GM19328 (cell line): ENCODE data around the gene BBX.

Experiments
- ATAC-seq: cut with Tn5 transposase; IDR thresholded peaks from one replicate; pipeline ENCODE4 v1.9.1; 2021; ENCODE audit warnings: mild to moderate bottlenecking, moderate library complexity; ENCODE audit not compliant: unreplicated experiment

The BBX gene

DNA sequence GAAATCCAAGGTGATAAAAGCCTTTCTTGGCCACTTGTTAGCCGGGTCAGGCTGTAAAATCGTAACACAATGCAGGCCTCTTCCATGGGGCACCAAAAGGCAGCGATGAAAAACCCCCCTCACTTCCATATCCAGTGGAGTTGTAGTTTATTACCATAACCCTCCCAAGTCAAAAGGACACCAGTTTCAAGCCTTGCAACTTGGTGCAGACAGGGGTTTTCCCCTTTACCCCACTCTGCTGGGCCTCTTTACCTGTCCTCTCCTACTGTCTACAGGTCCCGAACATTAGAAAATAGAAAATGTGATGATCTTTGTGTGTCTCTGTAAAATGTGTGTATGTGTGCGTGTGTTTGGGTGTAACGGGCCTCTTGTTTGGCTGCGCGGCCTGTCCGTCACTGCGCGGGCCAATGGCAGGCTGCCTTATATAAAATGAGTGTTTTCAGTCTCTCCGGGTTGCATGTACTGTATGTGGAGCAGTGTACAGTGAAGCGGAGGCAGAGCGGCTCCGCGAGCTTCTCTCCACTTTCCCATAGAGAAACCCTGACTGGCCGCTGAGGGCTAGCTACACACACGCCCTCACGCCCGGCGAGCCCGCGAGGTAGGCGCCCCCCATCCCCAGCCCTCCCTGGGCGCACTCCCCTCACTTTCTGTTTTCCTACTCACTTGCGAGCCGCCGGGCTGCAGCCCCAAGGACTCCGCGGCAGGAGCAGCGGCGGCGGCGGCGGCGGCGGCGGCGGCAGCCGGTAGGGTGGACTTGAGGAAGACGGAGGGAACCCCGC lies at the start of gene BBX:
BBX (plus strand) TSS at position 453 of the 779 bp plus-strand sequence. CDS start 187,499 bp downstream, outside the sequence.
- ATAC-seq: peak; percentile 94

DNA sequence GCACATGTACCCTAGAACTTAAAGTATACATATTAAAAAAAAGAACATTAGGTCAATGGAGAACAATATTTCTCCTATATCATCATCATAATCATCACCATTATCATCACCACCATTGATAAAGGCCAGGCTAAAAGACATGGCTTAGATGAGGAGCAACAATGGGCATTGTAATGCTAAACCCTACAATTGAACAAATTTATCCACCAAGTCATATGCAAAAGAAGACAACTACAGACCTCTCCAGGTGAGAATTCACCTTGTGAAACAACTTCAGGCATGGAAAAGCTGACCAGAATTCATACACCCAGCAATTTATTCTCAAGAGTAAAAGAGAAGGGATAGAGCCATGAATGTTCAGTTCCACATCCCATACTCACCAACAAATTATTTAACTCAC lies 46.3 kb upstream of the BBX start:
- no peak for ATAC-seq

- no peak for ATAC-seq
Observed at GRCh38 chr3:107487490-107487889, 35.3 kb upstream of the BBX start.

DNA sequence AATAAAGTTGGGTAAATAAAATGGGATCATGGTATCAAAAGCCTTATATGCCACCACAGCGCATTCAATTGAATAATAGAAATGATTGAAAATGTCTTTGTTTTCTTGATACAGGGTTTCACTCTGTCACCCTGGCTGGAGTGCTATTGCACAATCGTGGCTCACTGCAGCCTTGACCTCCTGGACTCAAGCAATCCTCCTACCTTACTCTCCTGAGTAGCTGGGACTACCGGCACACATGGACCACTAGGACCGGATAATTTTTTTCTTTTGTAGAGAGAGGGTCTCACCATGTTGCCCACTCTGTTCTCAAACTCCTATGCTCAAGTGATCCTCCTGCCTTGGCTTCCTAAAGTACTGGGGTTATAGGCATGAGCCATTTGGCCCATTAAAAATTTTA lies 33.8 kb upstream of the BBX start:
- no peak for ATAC-seq

GRCh38 chr3:107493134-107493533 lies 29.6 kb upstream of the BBX start:
- no peak for ATAC-seq

DNA sequence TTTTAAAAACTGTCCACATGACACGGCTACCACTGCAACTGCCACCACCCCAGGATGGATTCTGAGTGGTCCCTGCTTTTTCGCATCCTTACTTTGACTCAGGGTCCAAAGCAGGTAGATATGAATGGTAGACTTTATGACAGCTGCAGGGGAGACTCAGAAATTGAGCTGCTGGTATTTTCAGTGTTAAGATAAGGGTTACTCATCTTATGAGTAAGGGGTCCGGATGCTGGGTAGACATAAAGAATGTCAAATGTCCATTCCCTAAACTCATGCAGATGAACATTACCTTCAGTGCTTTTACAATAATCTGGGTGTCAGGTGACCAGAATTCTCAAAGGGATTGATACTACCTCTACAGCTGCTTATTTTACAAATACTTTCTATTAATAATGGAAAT lies 25.9 kb upstream of the BBX start:
- ATAC-seq: no peak

DNA sequence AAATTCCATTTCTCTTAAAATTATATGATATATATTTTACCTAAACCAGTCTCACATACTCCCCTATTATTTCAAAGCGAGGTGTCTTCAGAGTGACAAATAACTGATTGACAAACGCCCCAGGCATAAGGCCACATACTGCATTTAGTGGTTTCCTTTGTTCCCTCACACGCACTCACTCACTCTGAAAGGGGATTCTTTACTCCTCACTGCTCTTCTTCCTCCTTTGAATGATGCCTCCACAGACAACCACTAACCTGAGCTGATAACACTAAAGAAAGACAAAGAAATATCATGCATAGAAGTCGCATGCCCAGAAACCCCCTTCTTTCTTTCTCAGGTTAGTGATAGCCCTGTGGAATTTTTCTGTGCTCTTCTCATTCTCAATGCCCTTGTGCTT lies 24.1 kb upstream of the BBX start:
- no peak for ATAC-seq

- ATAC-seq: no peak
Observed at GRCh38 chr3:107506458-107506857, 16.3 kb upstream of the BBX start.

- no peak for ATAC-seq
Observed at GRCh38 chr3:107508331-107508730, 14.4 kb upstream of the BBX start.

DNA sequence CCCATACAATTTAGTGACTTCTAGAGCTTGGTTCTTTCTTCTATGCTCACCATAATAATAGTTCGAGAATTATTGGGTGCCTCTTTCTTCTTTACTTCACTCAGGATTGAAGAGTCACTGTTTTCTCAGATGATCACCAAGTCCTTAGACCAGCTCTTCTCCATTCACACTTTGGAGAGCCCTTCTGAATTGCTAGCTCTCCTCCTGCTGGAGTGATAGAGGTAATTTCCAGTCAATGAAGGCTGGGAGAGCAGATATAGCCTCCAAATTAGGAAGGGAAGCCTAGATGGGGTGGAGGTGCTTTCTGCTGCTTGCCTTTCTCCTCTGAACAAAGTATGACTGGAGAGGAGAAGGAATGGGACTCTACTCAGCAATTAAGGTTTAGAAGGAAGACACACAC lies 10.7 kb upstream of the BBX start:
- no peak for ATAC-seq

- no peak for ATAC-seq
Observed at GRCh38 chr3:107514453-107514852, 8.3 kb upstream of the BBX start.

DNA sequence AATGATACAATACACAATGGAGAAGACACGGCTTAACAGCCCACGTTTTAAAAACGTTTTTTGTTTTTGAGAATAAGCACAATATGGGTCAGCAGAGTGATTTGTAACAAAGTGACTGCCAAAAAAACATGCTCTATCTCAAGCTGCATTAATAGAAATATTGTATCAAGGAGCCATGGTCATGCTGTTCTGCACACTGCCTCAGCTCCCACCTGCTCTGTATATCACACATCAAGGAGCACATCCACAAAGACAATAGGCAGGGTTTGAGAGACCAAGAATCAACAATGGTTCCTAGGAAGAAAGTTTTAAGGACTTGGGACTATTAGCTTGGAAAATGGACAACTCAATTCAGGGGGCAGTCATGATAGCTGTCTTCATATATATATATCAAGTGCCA lies 6.3 kb upstream of the BBX start:
- ATAC-seq: no peak

DNA sequence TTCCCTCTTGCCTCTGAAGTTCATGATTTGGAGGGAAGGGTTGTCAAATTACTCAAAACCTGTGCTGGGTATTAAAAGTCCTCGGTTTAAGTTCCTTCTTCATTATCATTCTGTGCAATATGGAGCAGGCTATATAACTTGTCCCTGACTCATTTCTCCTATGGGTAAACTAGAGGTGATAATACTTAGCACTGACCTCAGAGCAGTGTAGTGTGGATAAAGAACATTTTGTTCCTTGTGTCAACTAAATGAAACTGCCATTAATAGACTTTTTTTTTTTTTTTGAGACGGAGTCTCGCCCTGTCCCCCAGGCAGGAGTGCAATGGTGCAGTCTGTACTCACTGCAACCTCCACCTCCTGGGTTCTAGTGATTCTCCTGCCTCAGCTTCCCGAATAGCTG lies 2.2 kb upstream of the BBX start:
- no peak for ATAC-seq

DNA sequence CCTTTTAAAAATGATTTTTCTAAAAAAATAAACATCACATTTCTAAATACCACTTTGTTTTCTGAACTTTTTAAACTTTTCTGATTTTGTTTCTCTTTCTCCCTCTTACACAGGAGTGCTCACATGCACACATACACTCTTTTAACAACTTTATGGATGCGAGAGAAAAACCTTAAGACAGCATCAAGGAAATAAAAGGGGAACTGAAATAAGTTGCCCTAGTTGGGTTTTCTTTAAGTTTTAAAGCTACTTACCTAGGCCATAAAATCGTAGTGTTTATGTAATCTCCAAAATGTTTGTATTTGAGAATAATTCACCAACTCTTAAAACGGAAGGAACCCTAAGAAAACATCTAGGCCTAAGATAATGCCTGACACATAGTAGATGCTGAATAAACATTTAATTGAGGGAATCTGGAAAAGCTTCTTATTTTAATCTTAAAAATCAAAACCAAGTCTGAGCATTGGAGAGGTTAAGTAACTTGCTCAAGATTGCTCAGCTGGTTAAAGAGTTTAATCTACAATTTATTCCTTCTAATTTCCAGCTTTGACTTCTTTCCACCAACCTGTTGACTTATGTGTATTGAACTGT lies 1.2 kb upstream of the BBX start:
- ATAC-seq: no peak

DNA sequence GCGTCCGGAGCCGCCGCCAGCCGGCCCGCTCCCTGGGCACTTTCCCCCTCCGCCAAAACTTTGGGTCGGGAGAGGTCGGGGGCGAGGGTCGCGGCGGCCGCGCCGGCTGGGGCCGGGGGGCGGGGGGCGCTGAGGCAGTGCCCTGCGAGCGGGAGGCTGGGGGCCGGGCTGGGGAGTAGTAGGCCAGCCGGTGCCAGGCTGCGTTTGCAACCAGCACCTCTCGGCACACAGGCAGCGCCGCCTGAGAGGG lies 452 bp downstream of the BBX start:
- peak; percentile 26 for ATAC-seq

- ATAC-seq: peak; percentile 31
Observed at GRCh38 chr3:107523539-107524325, 970 bp downstream of the BBX start.

DNA sequence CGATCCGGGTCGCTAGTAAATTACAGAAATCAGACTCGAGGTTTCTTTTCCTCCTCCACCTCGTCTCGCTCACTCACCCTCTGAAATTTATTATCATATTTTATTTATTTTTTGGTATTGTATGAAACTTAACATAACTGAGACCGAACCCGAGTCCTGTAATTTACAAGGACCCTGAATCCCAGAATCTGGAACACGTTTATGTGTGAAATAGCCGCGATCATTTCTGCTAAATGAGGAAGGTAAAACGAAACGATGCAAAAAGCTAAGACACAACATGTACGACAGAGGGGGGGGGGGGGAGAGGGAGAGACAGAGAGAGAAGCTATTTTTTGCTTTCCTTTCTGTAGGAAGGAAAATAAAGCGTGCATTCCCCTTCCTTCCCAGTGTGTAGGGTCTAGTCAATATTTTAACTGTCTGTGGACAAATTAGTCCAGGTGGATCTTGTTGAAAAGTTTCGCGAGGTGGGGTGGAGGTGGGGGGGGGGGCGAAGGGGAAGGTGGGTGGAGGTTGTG lies 1.6 kb downstream of the BBX start:
- ATAC-seq: no peak

- no peak for ATAC-seq
Observed at GRCh38 chr3:107524841-107525643, 2.3 kb downstream of the BBX start.

GRCh38 chr3:107525644-107526305 lies 3.0 kb downstream of the BBX start:
- no peak for ATAC-seq

- no peak for ATAC-seq
Observed at GRCh38 chr3:107531917-107532469, 9.2 kb downstream of the BBX start.
